Stomach (tissue), 4 donors: ENCODE data around the gene VAMP5.

Experiments used
- POLR2A ChIP-seq, 4 donors: fragments of 450-650 bp; IDR thresholded peaks; one replicate each; pipeline ENCODE4 v1.6.1; 2016; ENCODE audit warnings: antibody characterized with exemption in 4 of 4, control low read depth in 2 of 4, mild to moderate bottlenecking in 1 of 4, moderate library complexity in 1 of 4
- POLR2AphosphoS5 ChIP-seq, 3 donors: sonication (generic); formaldehyde crosslinking; IDR thresholded peaks; one replicate each; pipeline ENCODE4 v1.6.1; 2016; ENCODE audit warnings: antibody characterized with exemption in 3 of 3
- TF ChIP-seq, protein P1 (sequence below), 7 experiments: fragments of 450-650 bp in 4 of 7; fragments of 200-600 bp in 3 of 7; sonication (generic) in 3 of 7; IDR thresholded peaks; one replicate each; pipeline ENCODE4 v1.5.1; 2016 to 2019; ENCODE audit warnings: antibody characterized with exemption in 7 of 7, control low read depth in 2 of 7, mild to moderate bottlenecking in 1 of 7

DNA sequence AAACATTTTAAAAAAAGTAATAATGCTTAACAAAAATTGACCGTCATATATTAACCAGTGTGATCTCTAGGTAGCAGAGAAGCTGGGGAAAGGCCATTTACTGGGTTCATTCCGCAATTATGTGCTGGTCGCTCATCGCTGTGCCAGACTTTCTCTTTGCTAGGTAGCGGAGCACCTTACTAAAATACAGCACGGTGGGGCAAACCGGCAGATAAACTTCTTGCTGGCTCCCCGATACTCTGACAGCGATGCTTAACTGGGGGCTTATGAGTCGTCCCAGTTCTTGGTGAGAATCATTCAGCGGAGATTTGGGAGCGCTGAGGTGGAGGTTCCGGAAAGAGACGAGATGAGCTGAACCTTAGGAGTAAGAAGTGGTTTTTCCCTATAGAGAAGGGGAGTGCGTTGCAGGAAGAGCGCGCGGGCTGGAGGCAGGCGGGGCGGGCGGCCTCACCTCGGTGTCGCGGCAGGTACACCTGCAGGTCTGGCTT, 27.0 kb downstream of the VAMP5 start:
- TF ChIP-seq, protein P1, sequence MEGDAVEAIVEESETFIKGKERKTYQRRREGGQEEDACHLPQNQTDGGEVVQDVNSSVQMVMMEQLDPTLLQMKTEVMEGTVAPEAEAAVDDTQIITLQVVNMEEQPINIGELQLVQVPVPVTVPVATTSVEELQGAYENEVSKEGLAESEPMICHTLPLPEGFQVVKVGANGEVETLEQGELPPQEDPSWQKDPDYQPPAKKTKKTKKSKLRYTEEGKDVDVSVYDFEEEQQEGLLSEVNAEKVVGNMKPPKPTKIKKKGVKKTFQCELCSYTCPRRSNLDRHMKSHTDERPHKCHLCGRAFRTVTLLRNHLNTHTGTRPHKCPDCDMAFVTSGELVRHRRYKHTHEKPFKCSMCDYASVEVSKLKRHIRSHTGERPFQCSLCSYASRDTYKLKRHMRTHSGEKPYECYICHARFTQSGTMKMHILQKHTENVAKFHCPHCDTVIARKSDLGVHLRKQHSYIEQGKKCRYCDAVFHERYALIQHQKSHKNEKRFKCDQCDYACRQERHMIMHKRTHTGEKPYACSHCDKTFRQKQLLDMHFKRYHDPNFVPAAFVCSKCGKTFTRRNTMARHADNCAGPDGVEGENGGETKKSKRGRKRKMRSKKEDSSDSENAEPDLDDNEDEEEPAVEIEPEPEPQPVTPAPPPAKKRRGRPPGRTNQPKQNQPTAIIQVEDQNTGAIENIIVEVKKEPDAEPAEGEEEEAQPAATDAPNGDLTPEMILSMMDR (IDR thresholded peaks at IDR 0.05), result no peak
- no peak for TF ChIP-seq POLR2A (IDR thresholded peaks at IDR 0.05)
- no peak for TF ChIP-seq POLR2AphosphoS5 (IDR thresholded peaks at IDR 0.05)
